CD4-positive, alpha-beta T cell treated with Interleukin-4 for 4 hours (primary cell): ENCODE data around the gene CD81.

Source experiments
- DNase-seq: peaks from one replicate; pipeline ENCODE4 v3.0.0-alpha.2; 2020

Gene CD81

DNA sequence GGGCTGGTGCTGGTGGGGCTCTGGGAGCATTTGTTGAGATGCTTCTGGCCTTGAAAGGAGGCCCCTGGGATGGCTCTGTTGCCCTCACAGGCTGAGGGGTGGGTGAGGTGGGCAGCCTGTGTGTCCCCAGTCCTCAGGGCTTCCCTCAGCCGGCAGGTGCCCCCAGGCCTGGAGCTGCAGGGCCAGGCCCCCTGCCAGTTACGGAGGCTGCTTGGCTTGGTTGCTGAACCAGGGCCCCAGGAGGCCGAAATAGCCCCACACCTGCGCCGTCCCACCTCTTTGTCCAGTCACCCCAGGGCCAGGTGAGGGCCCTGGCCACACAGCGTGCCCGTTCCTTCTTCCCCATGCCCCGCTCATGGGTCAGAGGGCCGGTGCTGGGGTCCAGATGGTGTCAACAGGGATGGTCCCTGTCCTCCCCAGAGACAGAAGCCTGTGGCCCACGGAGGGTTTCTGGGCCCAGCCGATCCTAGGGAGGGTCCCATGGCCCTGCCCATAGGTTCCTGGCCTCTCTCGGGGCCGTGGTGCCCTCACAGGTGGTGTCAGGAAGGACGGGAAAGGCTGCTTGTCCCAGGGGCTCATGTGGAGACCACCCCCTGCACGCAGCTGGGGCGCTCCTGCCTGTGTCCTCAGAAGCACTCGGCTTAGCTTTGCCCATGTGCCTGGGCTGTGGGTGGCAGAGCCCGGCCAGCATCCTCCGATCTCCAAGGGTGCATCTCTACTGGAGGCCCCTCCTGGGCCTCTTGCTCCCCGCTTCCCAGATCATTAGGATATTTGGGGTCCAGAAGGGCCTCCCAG, 14.3 kb downstream of the CD81 start:
- no peak for DNase-seq

- no peak for DNase-seq
Observed at GRCh38 chr11:2392241-2392959, 15.3 kb downstream of the CD81 start.

- DNase-seq, result no peak
Observed at GRCh38 chr11:2393111-2393868, 16.2 kb downstream of the CD81 start.

DNA sequence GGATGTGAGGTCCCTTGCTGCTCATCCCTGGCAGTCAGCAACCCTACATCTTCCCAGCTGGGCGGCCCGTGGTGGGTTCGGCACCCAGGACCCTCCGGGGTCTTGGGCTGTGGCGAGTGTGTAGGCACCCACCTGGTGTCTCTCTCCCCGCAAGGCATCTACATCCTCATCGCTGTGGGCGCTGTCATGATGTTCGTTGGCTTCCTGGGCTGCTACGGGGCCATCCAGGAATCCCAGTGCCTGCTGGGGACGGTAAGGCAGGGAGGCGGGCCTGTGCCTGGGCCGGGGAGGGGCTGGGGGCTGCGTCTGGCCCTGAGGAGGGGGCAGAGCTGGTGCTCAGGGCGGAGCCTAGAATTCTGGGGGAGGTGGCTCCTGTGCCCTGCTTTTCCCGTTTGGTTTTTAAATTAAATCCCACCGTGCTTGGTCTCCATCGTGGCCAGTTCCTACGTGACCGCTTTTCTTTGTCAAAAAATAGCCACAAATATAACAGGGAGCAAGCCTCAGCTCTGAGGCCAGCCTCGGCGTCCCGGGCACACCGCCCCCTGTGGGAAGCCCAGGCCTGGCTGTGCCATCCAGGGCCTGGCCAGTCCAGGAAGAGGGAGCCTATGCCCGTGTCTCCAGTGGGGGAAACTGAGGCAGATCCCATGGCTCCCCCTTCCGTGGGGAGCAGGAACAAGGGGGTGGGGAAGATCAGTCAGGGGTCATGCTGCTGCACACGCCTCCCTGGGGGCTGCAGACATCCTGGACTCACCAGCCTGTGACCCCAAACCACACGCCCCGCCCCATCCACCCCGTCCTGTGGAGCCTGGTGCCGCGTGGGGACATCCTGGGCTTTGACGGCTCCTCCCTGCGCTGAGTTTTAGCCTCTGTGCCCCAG, 17.1 kb downstream of the CD81 start:
- no peak for DNase-seq

GRCh38 chr11:2394818-2395105, 17.7 kb downstream of the CD81 start:
- no peak for DNase-seq

GRCh38 chr11:2395211-2395730, 18.2 kb downstream of the CD81 start:
- DNase-seq, result no peak

GRCh38 chr11:2395856-2396255, 18.7 kb downstream of the CD81 start:
- DNase-seq, result no peak

DNA sequence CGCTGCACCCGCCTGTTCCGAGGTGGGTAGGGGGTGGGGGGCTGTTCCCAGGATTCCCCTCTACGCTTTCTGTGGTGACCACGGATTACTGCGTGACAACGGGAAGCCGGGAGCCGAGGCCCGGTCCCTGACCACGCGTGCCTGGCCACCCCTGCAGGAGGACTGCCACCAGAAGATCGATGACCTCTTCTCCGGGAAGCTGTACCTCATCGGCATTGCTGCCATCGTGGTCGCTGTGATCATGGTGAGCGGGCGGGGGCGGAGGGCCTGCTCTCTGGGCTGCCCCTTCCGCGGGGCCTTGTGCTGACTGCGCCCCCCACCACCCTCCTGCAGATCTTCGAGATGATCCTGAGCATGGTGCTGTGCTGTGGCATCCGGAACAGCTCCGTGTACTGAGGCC, 19.4 kb downstream of the CD81 start:
- DNase-seq, result no peak

GRCh38 chr11:2397005-2397404, 19.9 kb downstream of the CD81 start:
- DNase-seq, result no peak

- DNase-seq, result no peak
Observed at GRCh38 chr11:2398664-2399355, 21.7 kb downstream of the CD81 start.

GRCh38 chr11:2399488-2400068, 22.5 kb downstream of the CD81 start:
- no peak for DNase-seq

DNA sequence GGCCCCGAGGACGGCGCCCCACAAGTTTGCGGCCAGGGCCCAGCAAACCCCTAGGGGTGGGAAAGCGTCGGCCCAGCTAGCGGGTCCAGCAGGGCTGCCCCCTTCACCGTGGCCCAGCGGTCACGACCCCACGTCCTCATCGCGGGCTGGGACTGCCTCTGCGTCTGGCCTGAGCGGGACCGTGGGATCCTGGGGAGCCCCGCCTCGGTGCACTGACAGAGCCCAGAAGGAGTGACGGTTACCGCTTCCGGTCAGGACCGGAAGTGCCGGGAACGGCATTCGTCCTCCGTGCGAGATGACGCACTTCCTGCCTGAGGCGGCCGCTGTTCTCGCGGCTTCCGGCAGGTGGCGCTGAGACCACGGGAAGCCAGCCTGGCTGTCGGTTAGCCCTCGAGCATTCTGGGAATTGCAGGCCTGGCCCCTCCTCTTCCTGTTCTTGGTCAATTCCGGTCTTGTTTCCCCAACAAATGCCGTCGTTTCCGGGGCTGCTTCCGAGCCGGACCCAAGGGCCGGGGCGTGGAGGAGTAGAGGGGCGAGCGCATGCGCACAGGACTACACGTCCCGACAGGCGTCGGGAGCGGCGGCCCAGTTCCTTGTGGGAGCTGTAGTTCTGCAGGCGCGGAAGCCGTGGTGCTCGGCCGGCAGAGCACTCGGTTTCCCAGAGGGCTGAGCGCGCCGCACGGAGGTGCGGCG, 23.1 kb downstream of the CD81 start, which contains the start of gene TSSC4:
TSS of gene TSSC4 (plus strand) at position 682 of the 693 bp plus-strand sequence. CDS start 1,884 bp downstream, outside the sequence.
- DNase-seq, result peak; percentile 100

GRCh38 chr11:2400762-2401435, 23.8 kb downstream of the CD81 start:
- no peak for DNase-seq

GRCh38 chr11:2401436-2401984, 24.4 kb downstream of the CD81 start:
- no peak for DNase-seq

- DNase-seq, result no peak
Observed at GRCh38 chr11:2402106-2402505, 25.0 kb downstream of the CD81 start.

- DNase-seq, result no peak
Observed at GRCh38 chr11:2402890-2403645, 26.0 kb downstream of the CD81 start.

DNA sequence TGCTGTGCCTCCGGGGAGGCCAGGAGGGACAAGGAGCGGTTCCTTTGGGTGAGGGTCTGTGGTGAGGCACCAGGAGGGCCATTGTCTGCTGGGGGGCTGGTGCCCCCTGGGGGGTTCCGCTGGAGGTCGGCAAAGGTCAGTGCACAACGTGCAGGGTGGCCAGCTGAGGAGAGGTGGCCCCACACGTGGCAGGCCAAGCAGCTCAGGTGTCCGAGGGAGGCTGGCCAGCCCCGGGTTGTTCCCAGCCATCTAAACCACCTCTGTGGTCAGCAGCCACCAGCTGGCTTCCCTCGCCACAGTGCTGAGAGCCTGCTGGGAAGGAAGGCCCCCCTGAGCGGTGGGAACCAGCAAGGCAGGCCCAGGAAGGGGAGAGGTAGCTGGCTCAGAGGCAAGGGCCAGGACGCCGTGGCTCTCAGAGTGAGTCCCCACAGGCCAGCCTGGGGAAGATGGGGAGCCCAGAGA, 27.7 kb downstream of the CD81 start:
- DNase-seq, result no peak

DNA sequence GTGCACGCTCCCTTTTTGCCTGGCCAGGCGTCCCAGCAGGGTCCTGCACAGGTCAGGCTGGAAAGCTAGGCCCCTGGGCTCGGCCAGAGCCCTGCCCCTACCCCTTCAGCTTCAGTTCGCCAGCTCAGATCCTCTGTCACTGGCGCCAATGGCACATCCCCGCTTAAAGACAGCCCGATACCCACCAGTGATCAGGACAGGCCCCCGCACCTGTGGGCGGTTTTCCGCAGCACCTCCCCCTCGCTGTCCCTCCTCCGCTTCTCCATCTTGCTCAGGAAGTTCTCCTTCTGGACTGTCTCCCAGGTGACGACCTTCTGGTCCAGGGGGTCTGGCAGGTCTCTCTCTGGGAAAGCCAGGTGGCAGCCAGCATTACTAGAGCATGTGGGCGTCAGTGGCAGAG, 29.3 kb downstream of the CD81 start:
- no peak for DNase-seq

DNA sequence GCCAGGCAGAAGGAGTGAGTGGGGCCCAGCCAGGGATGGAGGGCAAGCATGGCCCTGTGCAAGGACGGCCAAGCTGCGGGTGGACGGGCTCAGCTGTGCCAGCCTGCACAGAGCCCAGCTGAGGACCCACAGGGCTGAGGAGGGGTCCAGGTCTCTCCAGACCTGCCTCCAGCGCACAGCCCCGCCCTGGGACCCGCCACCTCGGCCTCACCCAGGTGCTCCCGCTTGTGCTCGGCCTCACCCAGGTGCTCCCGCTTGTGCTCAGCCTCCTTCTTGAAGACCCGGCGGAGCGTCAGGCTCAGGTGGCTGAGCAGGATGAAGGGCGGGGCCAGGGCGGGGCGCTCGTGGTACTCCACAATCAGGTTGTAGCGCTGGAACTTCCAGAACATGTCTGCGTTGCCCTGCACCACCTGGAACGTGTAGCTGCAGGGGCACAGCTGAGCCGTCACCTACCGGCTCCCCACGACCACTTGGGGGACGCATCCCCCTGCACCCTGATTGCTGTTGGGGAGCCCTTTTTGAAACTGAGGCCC, 29.8 kb downstream of the CD81 start:
- no peak for DNase-seq
